Fibroblast of upper back skin (primary cell): ENCODE results near the gene MCC.

ENCODE experiments used
- DNase-seq: peaks from one replicate; pipeline ENCODE4 v3.0.0-alpha.2; 2013

The MCC gene

DNA sequence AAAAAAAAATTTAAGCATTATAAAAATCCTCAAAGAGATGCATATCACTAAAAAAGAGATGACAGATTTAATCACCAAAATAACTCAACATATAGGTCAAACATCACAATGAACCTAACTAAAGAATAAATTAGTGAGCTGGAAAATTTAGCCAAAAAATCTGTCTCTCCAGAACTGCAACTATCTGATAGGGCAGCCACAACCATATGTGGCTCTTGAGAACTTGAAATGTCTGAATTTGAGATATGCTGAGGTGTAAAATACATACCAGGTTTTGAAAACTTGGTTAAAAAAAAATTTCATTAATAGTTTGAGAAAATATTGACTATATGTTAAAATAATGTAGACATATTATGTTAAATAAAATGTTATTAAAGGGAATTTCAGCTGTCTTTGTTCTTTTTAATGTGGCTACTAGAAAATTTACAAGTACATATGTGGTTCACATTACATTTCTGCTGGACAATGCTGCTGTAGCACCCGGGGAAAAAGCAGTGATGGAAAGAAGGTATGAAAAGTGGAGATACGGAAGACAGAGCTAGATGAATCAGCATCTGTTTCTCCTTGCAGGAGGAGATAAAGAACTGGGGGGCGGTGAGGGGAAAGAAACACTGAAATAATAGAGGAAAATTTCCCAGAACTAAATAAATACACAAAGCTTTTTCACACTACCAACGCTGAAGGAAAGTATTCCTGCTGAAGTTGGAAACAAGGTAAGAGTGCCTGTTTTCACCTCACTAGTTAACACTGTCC lies 445.6 kb downstream of the MCC start:
- no peak for DNase-seq

GRCh38 chr5:113040672-113041260 lies 447.5 kb downstream of the MCC start:
- DNase-seq, result no peak

GRCh38 chr5:113039934-113040285 lies 448.3 kb downstream of the MCC start:
- DNase-seq, result no peak

GRCh38 chr5:113039229-113039933 lies 448.9 kb downstream of the MCC start:
- DNase-seq, result no peak

DNA sequence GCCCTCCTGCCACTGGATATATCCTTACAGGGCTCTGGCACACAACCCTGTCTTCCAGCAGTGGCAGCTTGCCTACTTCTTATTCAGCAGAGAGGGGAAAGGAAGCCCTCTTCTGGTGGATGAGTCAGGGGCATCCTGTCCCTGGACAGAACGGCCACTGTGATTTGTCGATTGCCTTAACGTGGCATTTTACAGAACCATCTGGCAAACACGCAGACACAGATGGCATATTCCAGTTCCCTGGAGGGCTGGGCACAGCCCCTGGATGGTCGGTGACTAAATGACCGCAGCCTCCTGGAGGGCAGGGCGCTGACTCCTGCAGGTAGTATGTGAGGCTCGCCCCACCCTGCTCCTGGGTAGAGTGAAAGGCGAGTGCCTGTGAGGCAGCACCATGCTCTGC lies 449.5 kb downstream of the MCC start:
- DNase-seq, result peak; percentile 40

- DNase-seq, result no peak
Measured at GRCh38 chr5:113038136-113038535, 450.1 kb downstream of the MCC start.

DNA sequence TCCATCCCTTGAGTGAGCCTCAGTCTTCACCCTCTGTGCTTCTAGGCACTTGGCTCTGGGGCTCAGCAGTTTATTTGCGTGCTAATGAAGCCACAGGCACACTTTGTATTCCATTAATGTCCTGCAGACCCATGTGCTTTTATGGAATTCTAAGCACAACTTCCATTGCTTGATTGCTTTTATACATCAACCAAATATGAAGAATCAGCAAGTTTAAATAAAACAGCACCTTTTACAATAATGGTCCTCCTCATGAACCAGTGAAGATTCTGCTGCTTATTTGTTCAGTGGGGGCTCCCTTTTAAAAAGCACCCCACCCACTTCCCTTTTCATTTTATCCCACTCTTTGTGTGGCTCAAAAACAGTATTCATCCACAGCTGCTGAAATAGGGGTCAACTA lies 451.4 kb downstream of the MCC start:
- no peak for DNase-seq

DNA sequence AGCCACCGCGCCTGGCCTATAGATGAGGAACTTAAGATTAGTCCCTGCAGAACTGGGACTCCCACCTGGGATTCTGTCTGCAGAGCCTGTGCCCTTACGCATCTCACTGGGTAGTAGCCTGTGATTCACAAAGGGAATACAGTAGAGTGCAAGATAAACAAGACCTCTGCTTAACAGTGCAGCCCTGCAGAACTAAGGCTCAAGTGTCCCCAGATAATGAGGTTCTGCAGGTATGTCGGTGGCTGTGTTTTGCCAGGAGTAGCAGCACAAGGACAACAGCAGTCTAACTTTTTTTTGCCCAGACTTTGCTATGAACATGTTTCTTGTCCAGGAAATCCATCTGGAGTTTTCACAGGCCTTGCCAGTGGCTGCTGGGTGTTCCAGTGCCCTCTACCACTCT lies 451.9 kb downstream of the MCC start:
- no peak for DNase-seq

GRCh38 chr5:113035096-113035495 lies 453.2 kb downstream of the MCC start:
- DNase-seq, result no peak

DNA sequence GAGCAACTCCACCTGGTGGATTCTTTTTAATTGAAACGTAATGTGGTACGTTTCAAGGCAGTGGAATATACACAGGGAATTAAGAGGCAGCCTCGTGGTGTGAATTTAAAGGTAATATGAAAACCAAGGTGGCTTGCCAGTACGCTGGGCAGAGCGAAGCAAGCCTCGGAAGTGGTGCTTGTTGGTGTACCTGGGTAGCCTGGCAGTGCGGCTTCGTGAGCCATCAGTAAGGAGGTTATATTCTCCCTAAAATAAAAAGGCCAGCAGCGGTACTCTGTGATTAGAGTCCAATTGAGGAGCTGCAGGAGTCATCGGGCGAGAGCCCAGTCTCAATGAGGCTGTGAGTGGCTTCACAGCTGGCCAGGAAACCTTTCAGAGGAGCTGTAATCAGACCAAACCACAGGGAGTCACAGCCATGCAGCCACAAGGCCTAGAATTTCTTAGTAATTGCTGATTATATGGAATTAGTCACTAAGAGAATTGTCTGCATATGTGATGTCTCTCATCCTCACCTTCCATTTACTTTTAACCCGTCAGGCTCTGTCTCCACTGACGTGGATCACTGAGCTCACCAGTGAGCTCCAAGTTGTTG lies 454.0 kb downstream of the MCC start:
- peak; percentile 94 for DNase-seq

DNA sequence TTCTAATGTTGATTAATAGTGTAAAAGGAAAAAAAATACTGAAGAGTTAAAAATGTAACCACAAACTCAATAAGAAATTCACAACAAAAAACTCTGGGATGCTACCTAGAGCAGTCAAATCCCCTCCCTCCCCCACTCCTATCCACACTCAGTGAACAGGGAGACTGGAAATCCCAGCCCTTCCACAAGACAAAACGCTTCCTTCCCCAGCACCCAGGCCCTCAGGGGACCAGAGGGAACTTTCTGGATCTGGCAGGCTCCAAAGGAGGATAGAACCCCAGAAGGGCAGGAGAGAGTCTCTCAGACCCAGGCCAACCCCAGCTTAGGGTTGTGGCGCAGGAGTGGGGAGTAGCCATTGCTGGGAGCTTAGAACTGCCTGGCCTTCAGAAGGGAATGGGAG lies 456.7 kb downstream of the MCC start:
- DNase-seq, result peak; percentile 25

DNA sequence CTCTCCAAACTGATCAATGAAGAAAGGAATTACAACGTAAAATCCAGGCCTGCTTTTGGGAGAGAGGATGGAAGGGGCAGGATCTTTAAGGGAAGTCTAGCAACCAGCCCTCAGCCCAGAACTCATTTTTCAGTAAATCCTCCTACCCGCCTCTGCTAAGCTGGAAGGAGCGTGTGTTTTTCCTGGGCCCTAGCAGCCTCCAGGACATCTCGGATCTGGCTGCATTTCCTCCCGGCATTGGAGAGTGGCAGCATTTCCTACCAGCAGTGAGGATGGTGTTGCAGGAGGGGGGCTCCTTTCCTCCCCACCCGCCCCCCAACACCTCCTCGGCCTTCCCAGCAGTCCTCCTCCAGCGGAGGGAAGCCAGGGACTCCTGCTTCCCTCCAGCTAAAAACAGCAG lies 457.1 kb downstream of the MCC start:
- DNase-seq, result no peak

DNA sequence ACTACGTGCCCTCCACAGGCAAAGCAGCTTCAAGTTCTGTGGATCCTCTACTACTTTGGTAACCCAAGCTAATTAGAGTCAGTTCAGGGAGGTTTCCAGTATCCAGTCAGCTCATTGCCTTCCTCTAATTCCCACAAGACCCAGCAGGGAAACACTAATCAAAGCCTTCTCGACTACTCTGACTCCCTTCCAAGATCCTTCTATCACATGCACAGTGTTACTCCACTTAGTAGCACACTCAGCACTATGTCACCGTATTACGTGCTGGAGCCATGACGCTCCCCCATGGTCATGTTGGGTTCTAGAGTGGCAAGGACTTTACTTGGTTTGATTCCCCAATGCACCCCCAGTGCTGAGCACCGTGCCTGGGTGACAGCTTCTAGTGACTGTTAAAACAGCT lies 458.6 kb downstream of the MCC start:
- peak; percentile 56 for DNase-seq

- DNase-seq, result no peak
Measured at GRCh38 chr5:113027431-113027830, 460.8 kb downstream of the MCC start.

GRCh38 chr5:113027015-113027414 lies 461.2 kb downstream of the MCC start:
- DNase-seq, result no peak

GRCh38 chr5:113026211-113026610 lies 462.0 kb downstream of the MCC start:
- no peak for DNase-seq

DNA sequence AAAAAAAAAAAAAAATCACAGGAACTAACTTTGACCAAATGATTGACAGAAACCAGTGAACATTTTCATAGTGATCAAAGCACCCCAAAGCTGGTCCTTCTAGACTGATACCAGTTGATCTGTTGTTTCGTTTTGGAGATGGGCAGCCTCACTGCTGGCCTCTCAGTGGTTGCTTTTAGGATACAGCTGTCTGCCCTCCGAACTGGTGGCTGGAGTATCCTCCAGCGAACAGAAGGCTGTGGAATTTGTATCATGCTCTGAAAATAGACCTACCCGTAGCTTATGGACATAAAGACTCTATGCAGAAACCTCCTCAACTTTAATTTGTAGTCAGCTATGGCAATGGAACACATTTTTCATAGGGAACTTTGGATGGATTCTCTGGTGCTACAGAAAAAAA lies 462.7 kb downstream of the MCC start:
- no peak for DNase-seq

DNA sequence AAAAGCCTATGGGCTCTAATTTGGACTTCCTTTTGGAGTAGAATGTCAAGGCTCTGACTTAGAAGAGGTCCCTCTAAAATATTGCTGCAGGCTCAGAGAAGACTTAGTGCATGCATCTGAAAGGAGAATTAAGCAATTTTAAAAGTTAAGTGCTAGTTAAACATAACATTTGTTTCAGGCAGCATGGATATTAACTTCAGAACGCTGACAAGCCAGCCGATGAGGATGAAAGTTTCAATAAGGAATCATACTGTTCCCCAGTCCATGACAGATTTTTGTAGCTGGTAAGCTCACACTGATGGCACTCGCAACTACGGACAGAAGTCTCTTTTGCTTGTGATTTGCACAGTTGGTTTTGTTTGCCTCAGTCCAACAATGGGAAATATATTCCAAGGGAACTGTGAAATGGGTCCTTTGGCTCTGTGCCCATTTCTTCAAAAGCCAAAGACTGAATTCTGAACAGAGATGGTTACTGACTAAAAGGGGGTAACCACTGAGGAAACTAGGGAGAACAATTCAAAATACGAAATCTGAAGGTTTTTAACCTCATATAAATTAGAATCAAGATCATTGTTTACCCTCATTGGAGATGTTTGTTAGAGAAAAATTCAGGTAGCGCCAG lies 464.1 kb downstream of the MCC start:
- DNase-seq, result no peak

GRCh38 chr5:113022661-113023060 lies 465.6 kb downstream of the MCC start:
- peak; percentile 15 for DNase-seq

DNA sequence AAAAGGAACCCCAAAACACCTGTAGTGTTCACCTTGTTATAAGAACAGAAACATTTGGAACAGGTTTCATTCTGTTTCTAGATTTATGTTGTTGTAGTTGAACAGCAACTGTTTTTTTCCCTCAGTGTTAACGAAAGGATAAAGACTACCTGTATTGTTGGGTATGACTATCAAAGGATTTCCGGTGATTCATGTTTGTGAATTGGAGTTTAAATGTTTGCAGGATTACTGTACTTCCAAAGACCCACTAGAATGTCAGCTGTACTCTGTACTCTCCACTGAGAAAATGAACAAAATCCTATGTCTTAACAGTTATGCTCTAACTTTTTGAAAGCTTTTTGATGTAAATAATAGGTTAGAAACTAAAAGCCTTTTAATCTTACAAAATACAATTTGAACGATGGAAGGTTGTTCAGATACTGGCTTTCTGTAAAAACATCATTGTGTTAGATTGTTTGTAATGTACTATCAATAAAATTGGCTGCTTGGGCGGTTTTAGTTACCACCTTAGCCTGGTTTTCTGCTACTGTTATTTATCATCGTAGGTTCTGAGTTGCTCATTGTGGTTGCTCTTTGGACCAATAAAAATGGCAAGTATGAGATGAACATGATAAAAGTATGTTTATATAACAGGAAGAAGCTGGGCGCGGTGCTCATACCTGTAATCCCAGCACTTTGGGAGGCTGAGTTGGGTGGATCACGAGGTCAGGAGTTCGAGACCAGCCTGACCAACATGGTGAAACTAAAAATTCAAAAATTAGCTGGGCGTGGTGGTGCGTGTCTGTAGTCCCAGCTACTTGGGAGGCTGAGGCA lies 467.6 kb downstream of the MCC start:
- DNase-seq, result peak; percentile 56

GRCh38 chr5:113017881-113018635 lies 470.2 kb downstream of the MCC start:
- DNase-seq, result no peak

DNA sequence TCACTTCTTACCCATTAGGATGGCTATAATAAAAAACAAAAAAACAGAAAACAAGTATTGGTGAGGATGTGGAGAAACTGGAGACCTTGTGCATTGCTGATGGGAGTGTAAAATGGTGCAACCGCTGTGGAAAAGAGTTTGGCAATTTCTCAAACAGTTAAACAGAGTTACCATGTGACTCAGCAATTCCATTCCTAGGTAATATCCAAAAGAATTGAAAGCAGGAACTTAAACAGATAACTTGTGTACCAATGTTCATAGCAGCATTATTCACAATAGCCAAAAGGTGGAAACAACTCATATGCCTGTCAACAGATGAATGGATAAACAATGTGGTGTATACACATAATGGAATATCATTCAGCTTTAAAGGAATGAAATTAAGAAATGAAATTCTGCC lies 482.8 kb downstream of the MCC start:
- peak; percentile 22 for DNase-seq
